C4-2B (cell line): ENCODE measurements around the gene AQP6.

ENCODE experiments used
- CTCF ChIP-seq: fragments of 450-650 bp; conservative IDR thresholded peaks from 2 replicates; pipeline ENCODE4 v1.5.1; 2017; ENCODE audit warnings: mild to moderate bottlenecking
- ZFX ChIP-seq: fragments of 450-650 bp; IDR thresholded peaks from 2 replicates; pipeline ENCODE4 v1.6.1; 2017

- TF ChIP-seq CTCF (no peak), ZFX (no peak)
These were observed 48.3 kb downstream of the AQP6 start for GRCh38 chr12:50021031-50021430.
